DMS114 treated with DMSO at 0.1 percent for 48 hours (cell line): ENCODE results near the gene TIMP4.

Experiments
- DNase-seq: peaks from one replicate; lab custom pipeline; 2025; ENCODE audit not compliant: unreplicated experiment; lab: John Stamatoyannopoulos, UW

TIMP4 gene

DNA sequence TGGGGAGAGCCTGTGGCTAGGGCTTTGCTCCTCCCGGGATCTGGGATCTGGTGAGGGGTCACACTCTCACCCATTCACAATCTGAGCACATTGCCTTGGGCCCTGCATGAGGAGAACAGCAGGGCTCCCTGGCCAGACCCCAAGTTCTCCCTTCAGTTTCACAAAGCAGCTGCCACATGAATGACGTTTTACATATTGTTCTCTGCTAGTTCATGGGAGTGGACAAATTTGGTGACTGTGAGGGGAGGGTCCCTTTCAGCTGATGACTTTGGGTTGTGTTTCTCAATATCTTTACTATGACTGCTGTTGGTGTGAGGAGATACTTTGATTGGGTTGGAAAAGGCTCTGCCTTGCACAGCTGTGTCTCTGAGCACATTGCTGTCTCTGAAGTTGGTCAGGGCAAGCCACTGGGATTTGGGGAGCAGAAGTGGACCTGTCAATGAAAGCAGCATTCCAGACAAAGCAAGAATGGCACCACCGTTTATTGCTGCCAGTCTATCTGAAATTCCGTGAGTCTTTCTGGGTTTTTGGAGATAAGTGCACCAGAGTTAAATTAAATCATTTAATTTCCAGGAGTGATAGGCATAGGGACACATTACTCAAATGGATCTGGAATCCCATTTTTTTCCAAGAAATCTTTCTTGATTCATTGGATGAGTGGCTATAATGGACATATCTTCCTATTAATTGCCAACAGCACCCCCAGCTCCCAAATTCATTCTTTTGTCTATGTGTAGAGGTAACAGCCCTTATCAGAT is 10.3 kb downstream of the TIMP4 start:
- DNase-seq = no peak

DNA sequence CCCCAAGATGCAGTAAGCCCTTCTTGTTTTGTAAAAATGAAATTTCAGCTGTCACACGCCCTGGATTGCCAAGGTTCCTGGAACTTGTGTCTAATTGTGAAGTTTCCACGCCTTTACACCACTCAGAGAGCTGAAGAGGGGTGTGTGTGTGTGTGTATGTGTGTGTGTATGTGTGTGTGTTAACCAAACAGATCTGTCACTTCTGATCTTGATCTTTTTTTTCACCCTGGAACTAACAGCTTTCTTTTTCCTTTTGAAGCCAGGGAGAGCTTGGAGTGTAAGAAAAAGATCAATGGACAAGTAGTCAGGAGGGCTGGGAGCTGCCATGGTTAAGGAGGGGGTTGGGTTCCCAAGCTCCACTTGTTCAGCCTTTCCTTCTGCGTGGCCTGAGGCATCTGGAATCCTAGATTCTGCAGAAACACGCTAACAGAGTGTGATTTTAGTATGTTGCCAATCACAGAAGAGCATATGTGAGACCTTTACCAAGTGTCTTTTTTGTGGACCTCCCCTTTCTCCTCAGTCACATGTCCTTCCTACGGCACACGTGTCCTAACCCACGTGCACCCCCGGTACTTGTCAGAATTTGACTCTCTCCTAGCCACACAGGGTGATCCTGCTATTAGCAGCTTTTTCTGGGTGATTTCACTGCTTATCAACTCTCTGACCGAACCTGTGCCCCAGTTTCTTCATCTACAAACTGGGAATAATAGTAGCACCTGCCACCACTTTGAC is 11.5 kb downstream of the TIMP4 start:
- DNase-seq = no peak

DNA sequence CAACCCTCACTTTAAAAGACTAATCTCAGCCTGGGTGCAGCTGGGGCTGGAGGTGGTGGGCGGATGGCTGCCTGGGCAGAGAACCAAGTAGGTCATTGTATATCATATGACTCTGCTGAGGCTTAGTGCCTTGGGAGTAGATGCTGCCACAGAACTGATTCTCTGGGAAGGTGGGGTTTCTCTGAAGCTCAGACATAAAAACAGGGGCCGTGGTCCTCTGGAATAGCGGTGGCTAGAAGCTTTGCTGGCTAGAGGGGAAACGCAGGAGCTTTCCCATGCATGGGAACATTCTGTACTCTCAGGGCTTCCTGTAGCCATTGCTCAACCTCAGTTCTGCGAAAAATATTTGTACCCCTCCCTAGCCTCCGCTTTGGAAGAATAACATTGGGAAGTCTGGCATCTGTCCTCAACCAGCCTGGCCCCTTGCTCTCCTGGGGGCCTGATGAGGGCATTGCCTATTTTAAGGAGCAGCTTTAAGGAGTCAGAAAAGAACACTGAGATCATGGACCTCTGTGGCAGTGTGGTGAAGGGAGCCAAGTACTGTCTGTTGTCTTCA is 14.7 kb downstream of the TIMP4 start:
- no peak for DNase-seq

DNA sequence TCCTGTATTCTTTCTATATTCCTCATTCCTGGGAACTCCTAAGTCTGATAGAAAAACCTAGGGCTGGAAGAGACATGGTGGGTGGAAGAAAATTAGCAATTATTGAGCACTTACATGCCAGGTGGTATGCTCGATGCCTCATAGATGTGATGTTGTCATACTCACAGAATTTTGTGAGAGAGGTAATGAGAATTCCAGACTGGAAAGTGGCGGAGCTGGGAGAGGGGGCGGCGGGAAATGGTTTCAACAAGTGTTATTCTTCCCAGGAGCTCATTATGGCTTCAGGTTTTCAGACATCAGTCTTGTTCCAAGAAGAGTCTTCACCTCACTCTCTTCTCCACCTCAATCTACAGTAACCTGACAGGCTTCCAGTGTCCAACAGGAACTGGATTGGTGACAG is 16.2 kb downstream of the TIMP4 start:
- DNase-seq = no peak

DNA sequence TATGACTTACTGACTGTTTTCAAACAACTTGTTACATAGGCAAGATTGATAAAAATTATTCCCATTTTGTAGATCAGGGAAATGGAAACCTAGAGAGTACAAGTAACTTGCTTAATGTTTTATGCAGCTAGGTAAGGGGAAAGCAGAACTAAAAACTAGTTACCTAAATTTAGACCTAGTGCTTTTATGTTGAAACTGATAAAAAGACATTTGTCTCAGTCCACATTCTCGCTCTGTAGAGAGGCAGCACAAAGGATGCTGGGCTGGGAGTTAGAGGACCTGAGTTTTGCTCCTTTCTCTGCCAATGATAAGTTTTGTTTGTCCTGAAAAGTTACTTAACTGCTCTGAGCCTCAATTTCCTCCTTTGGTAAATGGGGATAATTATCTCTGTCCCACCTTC is 17.4 kb downstream of the TIMP4 start:
- DNase-seq = no peak

DNA sequence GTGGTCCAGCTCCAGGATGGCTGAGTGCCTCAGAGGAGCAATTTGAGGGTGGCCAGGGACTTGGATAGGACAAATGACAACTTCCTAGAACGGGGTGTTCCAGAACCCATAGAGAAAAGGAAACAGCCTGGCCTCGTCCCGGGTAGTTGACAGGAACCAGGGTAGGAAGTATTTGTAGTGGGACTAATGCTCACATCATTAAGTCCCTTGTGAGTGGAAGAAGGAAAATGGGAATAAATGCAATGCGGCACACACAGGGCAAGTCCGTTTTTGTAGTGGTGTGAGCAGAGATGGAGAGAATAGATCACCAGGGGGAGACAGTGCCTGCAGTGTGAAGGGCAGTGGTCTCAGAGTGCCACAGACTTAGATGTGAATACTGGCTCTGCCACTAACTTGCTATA is 19.6 kb downstream of the TIMP4 start:
- DNase-seq = peak; percentile 32

DNA sequence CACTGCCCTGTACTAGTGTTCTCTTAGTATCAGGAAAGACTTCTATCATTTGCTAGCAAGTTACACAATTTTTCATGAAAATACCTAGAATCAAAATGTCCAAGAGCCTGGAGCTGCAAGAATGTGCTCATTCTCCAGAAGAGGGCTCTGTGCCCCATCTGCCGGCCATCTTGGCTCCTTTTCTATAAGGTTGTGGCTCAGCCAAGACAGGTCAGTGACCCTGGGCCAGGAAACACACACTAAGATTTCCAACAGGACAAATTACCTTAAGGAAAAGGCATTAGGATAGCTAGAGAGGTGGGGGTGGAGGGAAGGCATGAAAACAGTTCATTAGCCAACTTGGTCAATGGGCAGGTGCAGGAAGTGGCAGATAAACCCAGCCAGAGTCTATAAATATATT is 20.7 kb downstream of the TIMP4 start:
- no peak for DNase-seq

DNA sequence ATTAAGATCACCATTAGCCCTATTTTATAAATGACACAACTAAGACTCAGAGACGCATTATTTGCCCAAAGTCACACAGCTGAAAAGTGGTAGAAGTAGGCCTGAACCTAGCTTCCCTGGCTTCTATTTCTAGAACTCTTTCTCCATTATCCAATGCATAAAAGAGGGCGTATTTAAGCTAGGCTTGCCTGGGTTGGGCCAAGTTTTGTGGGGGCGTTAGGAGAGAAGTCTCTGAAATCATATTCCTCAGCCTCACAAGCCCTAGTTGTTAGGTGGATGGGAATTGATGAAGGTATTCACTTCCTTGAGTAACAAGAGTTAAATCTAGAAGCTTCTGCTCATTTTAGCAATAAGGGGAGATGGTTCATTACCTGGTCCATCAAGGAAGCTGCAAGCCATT is 22.3 kb downstream of the TIMP4 start:
- DNase-seq = no peak

DNA sequence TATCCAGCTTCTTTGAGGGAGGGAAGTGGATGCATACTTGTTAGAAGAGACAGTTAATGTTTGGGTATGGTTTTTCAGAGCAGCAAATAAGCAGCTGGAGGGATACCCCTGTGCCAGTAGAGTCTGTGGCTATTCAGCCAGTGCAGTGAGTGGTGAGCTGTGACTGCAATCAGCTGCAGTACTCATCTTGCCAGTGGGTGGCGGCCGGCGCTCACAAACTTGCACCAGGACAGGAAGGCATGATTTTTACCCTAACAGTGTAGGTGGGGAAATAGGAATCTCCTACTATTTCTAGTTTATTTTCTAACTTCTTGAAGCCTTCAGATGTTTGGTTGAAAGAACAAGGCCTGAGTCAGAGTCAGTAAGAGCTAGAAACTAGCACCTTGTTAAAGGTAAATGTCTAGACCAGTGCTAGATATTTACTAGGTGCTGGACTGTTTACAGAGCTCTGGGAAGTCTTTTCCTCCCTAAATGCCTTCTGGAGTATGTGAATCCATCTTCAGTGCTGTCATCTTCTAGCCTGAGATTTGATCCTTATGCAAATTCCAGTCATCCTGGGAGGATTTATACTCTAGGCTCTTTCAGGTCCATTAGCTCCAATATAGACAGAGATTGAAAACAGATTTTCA is 23.6 kb downstream of the TIMP4 start:
- DNase-seq = peak; percentile 57

DNA sequence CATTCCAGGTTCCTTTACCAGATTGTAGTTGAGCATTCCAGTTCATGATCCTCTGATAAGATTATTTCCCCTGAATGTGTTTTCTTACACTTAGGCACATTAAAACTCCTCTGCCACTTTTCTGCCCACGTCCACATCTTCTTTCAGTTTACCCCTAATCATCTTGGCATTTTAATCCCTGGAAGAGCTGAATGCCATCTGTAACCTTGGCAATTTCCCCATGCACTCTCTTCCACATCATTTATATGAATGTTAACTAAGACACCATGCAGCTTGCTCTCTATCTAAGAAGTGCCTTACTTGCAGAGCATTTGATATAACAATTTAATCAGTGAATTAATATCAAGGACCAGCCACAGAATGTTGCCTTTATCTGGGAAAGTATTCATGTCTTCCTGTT is 25.8 kb downstream of the TIMP4 start:
- DNase-seq = no peak

DNA sequence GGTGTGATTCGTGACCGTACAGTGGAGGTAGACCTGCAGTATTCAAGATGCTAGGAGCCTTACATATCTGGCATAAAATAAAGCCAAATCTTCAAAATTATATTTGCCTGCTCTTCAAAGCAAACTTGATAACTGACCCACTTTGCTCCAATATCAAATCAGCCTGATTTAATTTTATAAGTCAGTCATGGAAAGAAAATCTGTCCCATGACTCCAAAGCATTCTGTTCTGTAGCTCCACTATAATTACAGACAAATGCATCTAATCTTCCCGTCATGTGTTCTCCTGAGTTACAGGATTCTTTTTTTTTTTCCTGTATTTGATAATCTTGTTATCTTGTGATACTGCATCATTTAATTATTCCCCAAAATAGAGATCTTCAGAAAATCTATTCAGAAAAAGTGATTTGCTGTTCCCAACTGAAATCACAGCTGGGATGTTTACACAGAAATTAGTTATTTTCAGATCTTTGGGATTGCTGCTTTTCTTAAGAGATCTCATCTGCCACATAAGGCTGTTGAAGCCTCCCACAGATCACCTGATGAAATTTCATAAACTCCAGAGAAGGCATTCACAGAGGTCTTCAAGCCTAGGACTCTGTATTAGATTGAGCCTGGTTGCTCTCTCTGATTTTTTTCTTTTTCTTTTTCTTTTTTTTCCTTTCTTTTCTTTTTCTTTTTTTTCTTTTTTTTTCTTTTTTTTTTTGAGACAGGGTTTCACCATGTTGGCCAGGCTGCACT is 27.2 kb downstream of the TIMP4 start:
- no peak for DNase-seq

DNA sequence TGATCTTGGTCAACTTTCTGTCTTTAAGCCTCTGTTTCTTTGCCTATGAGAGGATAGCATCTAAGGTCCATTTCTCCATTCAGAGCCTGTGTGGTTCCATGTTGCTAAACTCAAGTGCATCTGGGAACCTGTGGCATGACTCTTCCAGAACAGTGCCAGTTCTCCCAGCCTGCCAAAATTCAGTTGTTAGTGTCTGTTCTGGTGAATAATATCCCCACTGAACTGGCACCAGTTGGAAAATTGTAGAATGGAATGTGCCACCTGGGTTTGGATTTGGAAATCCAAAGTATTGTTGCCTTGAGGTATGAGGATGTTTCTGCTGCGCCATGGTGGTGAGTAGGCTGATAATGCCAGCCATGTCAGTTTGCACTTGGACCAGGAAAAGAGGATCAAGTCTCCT is 31.3 kb downstream of the TIMP4 start:
- no peak for DNase-seq

DNA sequence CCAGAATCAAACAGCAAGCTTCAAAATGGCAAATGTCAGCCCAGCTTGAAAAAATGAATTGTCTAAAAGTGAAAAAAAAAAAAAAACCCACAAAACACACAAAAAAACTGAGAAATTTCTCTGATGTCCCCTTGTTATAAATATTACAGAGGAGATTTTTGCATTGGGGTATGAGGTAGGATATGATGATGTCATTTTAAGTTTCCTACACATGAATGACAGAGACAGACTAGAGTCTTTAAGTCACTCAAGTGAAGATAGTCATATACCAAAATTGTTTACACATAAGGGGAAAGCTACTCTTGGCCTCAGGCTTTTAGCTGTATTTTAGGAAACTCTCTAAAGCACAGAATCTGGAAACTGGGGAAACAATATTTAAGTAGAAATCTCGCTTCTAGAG is 32.9 kb downstream of the TIMP4 start:
- DNase-seq = no peak

DNA sequence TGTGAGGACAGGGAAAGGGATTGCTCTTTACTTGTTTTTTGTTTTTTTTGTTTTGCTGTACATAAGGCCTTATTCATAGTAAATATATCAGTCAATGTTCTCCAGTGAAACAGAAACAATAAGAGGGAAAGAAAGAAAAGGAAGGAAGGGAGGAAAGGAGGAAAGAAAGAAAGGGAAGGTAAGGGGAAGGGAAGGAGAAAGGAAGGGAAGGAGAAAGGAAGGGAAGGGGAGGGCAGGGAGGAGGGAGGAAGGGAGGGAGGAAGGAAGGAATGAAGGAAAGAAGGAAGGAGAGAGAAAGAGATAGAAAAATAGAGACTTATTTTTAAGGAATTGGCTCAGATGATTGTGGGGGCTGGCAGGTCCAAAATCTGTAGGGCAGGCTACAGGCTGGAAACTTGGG is 37.2 kb downstream of the TIMP4 start:
- DNase-seq = no peak

DNA sequence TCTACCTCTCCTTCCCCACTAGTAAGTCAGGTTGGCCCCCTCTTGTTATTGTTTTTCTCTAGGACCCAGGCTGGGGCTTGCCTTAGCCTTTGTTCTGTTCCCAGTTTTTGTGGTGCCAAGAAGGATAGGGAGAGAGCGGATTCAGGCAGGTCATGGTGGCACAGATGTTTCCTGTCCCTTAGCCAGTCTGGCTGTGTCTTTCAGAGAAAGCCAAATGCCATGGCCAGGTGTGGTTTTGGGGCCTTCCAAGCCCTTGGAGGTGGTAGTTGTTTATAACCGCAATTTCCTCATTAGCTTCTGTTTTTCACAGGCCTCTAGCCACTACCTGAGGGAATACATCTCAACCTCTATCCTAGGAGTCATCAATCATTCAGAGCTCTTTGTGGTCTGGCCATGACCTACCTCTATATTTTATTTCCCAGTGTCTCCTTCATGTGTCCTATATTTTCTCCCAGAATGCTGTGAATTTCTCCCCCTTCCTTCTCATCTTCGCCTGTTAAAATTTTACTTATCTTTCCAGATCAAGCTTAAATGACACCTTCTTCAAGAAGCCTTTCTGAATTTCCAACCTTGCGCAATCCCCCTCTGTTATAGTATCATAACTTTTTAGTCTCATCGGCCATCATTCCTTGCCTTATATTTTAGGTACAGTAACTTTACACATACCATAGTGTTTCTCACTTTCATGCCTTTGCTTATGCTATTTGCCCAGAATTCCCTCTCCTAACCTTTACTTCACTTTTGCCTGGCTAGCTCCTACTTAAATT is 38.2 kb downstream of the TIMP4 start:
- DNase-seq = no peak

DNA sequence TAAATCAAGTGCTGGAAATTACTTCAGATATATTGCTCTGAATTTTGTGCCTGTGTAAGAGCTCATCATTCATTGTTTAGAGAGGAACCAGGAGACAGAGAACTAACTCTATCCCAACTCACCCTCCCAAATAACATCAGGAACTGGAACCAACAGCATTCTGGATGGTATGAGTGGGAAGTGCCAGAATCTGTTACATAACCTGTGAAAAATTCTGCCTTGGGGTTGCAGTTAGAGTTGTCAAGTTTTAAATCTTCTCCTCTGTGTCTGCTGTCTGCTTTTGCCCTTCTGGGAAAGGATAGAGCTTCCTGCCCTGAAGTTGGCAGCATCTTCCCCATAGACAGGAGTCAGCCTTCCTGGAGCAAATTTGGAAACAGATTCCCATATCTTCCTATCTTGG is 41.2 kb downstream of the TIMP4 start:
- no peak for DNase-seq

DNA sequence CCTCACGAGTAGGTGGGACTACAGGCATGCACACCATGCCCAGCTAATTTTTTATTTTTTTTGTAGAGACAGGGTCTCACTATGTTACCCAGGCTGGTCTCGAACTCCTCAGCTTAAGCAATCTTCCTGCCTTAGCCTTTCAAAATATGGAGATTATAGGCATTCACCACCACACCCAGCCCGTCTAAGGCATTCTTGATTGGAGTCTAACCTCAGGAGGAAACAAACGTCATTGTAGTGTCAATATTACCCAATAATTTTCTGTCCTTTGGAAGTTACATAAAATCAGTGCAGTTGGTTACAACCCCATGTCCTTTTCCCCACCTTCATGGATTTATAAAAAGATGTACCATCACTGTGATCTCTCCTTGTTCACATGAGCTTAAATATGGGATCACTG is 41.8 kb downstream of the TIMP4 start:
- DNase-seq = no peak

DNA sequence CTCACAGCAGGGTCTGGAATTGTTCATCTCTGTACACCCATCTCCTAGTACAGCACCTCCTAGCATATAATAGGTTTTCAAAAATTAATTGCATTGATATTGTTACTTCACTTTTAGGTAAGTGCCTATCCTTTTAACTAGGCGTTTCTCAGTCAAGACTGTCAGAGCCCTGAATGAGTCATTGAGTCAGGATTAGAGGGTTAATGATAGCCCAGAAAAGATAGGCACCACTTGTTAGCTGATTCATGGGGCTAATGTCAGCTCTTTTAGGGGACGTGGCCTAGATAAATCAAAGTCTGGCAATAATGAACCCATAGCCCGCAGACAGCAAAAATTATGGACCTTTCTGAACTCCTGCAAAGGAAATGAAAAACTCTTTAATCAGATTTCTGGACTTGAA is 42.9 kb downstream of the TIMP4 start:
- no peak for DNase-seq

DNA sequence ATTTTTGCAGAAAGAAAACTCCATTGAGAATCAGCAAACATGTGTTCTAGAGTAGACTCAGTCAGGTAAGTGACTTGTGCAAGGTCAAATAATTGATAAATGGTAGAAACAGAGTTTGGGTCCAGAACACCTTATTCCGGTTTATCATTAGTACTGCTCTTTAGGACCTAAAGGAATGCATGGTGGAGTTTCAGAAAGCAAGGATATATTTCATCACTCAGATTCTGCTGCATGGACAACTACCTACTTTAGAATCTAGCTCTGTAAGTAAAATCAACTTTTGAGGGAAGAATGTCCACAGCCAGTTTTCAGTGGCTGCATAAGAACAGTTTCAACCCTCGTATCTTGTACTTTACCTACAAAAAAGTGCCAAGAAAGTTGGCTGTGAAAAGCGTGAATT is 43.6 kb downstream of the TIMP4 start:
- no peak for DNase-seq

DNA sequence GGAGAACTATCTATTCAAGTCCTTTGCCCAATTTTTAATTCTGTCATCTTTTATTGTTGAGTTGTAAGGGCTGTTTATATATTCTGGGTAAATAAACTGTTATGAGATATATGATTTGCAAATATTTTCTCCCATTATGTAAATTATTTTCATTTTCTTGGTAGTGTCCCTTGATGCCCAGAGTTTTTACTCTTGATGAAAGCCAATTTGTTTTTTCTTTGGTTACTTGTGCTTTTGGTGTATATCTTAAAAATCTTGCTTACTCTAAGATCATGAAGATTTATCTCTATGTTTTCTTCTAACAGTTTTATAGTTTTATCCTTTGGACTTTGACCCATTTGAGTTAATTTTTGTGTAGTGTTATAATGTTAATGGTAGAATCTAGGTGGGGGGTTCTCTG is 44.5 kb downstream of the TIMP4 start:
- DNase-seq = no peak
